GM10248 (cell line): ENCODE results near the gene TMEFF2.
"Not testable (repeated sequence)": the region's sequence is repeated elsewhere in the genome, so short reads cannot be mapped to it uniquely, and the experiment has no call there.

Source experiments
- CTCF ChIA-PET: fragments of 300-600 bp; sonication (Branson Sonifier 250); formaldehyde crosslinking; extraction: SDS; loops from one replicate; lab custom pipeline; 2021; ENCODE audit warnings: antibody characterized with exemption; lab: Yijun Ruan, JAX
- POLR2A ChIA-PET: fragments of 350-650 bp; sonication (Branson Sonifier 250); formaldehyde crosslinking; extraction: SDS; loops from one replicate; lab custom pipeline; 2020; ENCODE audit warnings: antibody characterized with exemption; lab: Yijun Ruan, JAX
- DNase-seq: peaks from one replicate; pipeline ENCODE4 v3.0.0; 2012; ENCODE audit errors: extremely low spot score
- TF ChIP-seq, protein P1 (sequence below): IDR thresholded peaks from 2 replicates; pipeline ENCODE4 v1.5.1; 2012; ENCODE audit warnings: mild to moderate bottlenecking, low read depth; ENCODE audit errors: extremely low read depth, missing control alignments, control extremely low read depth

TMEFF2 gene

GRCh38 chr2:191923652-191923997 lies 271.1 kb downstream of the TMEFF2 start:
- TF ChIP-seq, protein P1, sequence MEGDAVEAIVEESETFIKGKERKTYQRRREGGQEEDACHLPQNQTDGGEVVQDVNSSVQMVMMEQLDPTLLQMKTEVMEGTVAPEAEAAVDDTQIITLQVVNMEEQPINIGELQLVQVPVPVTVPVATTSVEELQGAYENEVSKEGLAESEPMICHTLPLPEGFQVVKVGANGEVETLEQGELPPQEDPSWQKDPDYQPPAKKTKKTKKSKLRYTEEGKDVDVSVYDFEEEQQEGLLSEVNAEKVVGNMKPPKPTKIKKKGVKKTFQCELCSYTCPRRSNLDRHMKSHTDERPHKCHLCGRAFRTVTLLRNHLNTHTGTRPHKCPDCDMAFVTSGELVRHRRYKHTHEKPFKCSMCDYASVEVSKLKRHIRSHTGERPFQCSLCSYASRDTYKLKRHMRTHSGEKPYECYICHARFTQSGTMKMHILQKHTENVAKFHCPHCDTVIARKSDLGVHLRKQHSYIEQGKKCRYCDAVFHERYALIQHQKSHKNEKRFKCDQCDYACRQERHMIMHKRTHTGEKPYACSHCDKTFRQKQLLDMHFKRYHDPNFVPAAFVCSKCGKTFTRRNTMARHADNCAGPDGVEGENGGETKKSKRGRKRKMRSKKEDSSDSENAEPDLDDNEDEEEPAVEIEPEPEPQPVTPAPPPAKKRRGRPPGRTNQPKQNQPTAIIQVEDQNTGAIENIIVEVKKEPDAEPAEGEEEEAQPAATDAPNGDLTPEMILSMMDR = no peak
- POLR2A ChIA-PET = no interaction called here
- CTCF ChIA-PET = interaction anchor here (1.4 to 1.7 kb wide), 2 partner anchors 9 to 11 kb away, joined by 4 to 5 read pairs; no protein-coding TSS in a partner anchor
- DNase-seq = no peak

- TF ChIP-seq, protein P1 = no peak
- POLR2A ChIA-PET = no interaction called here
- peak; percentile 78 for DNase-seq
- CTCF ChIA-PET = interaction anchor here (0.9 to 1.9 kb wide), 6 partner anchors 8 to 240 kb away, joined by 3 to 5 read pairs (median 4); partner anchors contain the start of gene CAVIN2
Measured at GRCh38 chr2:191922736-191923651, 271.7 kb downstream of the TMEFF2 start.

DNA sequence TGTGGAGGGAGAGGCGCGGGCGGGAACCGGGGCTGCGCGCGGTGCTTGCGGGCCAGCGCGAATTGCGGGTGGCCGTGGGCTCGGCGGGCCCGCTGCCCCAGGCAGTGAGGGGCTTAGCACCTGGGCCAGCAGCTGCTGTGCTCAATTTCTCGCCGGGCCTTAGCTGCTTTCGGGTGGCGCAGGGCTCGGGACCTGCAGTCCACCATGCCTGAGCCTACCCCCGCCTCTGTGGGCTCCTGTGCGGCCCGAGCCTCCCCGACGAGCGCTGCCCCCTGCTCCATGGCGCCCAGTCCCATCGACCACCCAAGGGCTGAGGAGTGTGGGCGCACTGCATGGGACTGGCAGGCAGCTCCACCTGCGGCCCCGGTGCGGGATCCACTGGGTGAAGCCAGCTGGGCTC lies 273.1 kb downstream of the TMEFF2 start:
- CTCF ChIA-PET = interaction anchor here (1.0 to 1.9 kb wide), 2 partner anchors 12 to 26 kb away, joined by 3 to 5 read pairs; no protein-coding TSS in a partner anchor
- POLR2A ChIA-PET, DNase-seq: not testable (repeated sequence)

GRCh38 chr2:191920502-191920901 lies 274.2 kb downstream of the TMEFF2 start:
- CTCF ChIA-PET = interaction anchor here (1.0 kb wide), 1 partner anchor 25 kb away, joined by 3 read pairs; no protein-coding TSS in a partner anchor
- TF ChIP-seq, protein P1 = no peak
- POLR2A ChIA-PET = no interaction called here
- no peak for DNase-seq

DNA sequence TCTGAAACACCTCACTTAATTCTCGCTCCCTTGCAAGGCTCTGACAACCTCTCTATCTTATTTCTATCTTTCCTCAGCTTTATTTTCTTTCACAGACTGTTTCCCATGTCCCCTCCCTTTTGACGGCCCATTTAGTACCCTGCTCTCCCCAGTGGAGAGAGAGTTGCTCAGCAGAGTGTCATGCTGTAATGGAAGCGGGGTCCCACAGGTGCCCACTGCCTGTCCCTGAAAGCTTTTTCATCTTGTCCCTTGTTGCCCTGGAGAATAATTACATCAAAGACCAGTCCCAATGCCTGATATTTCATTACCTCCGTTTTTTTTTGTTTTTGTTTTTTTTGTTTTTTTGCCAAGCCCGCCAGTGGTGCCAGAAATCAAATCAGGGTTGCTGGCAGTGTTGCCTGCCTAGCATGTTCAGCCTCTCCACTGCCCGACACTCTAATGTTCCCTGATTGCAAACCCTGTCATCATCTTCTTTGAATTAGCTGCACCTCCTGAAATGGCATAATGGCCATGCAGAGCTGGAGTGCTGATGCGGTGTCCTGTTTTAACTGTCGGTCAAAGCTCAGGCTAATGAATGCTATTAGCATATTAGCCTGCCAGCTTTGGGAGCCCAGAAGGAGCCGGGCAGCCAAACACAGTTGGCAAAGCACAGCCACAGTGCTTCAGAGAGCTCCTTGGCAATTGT lies 276.6 kb downstream of the TMEFF2 start:
- TF ChIP-seq, protein P1 = no peak
- ChIA-PET CTCF (interaction anchor here (0.7 kb wide), 1 partner anchor 12 kb away, joined by 3 read pairs; no protein-coding TSS in a partner anchor), POLR2A (no interaction called here)
- DNase-seq = no peak

DNA sequence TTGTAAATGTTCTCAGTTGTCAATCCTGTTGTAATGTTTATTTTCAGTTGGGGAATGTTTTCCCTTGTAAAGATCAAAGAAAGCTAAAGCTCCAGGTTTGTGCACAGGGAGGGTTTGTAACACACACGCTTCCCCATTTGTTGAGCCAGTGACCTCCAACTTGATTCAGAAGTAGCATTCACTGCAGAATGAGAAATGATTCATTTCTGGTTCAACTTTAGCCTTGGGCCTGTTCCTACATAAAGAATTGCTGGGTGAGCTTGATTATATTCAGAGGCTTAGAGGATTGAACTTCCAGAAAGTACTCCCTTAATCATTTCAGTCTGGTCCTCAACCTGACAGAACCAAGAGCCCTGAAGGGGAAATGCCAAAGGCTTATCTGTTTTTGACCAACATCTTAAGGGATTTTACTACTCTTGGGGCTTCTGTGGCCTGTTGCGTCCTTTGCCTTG lies 277.3 kb downstream of the TMEFF2 start:
- CTCF ChIA-PET = interaction anchor here (0.9 kb wide), 2 partner anchors 12 to 19 kb away, joined by 3 read pairs; no protein-coding TSS in a partner anchor
- TF ChIP-seq, protein P1 = no peak
- DNase-seq = no peak
- POLR2A ChIA-PET = no interaction called here
